ENCODE measurements around the gene SPOCK1. TPM values are rescaled to one million over a fixed set of nuclear protein-coding genes. Genes with fewer than 3 reads are reported as not detected.

Gene SPOCK1
- total and polyA plus RNA-seq, 2 donors (not counting 3 experiments of a cell fraction or from before 2014, with no cell fraction given) = 144 to 280 TPM

- Histone ChIP-seq H3K4me3 (replicated peaks in 1 of 3; ENCODE audit: insufficient read depth in 1 of 3, low read depth in 1 of 3, low read length in 3 of 3) (no peak overlapping the region), H3K36me3 (ENCODE audit: control insufficient read depth in 2 of 2, extremely low read depth in 1 of 2, insufficient read depth in 2 of 2, low read length in 2 of 2) (no peaks in the 10 kb centered on the region), H3K27ac (ENCODE audit: insufficient read depth, low read depth, low read length) (no peak overlapping the region), H3K27me3 (ENCODE audit: control insufficient read depth in 2 of 2, insufficient read depth in 2 of 2, low read length in 2 of 2) (no peaks in the 10 kb centered on the region), H3K4me1 (ENCODE audit: control insufficient read depth, extremely low read depth, insufficient read depth, low read length) (no peaks in the 10 kb centered on the region), H3K4me2 (ENCODE audit: insufficient read depth, low read length) (no peak overlapping the region), H3K79me2 (ENCODE audit: control insufficient read depth, insufficient read depth, low read length) (no peaks in the 10 kb centered on the region), H3K9me3 (replicated peaks; ENCODE audit: control insufficient read depth, insufficient read depth, low read length) (no peaks in the 10 kb centered on the region), H3K9me1 (replicated peaks; ENCODE audit: control insufficient read depth, extremely low read depth, insufficient read depth, low read length) (no peaks in the 10 kb centered on the region), H3K9ac (replicated peaks; ENCODE audit: extremely low read depth, insufficient read depth, low read length) (no peak overlapping the region), H2AFZ (ENCODE audit: low read depth, low read length) (no peak overlapping the region), H4K20me1 (replicated peaks; ENCODE audit: control insufficient read depth, extremely low read depth, insufficient read depth, low read length) (no peaks in the 10 kb centered on the region)
- CTCF ChIA-PET = no interaction called here
- FAIRE-seq (peak; percentile 59), DNase-seq (ENCODE audit: low read depth, low spot score) (peak; percentile 30)
- POLR2A ChIA-PET = no interaction called here
- TF ChIP-seq POLR2AphosphoS5 (IDR thresholded peaks at IDR 0.05; ENCODE audit: insufficient read depth, low read depth, low read length) = no peak
- peak in 1 of 2 donors; percentile 24 for TF ChIP-seq CTCF (IDR thresholded peaks at IDR 0.05; ENCODE audit: extremely low read depth in 1 of 2, insufficient read depth in 1 of 2, low read depth in 1 of 2, low read length in 2 of 2)
- no peak for TF ChIP-seq POLR2A (IDR thresholded peaks at IDR 0.05; ENCODE audit: low read depth, low read length)
- no peak for TF ChIP-seq MYC (IDR thresholded peaks at IDR 0.05; ENCODE audit: low read depth, low read length)
- no peak for TF ChIP-seq JUN (IDR thresholded peaks at IDR 0.05; ENCODE audit: borderline replicate concordance, insufficient read depth, insufficient read length, low read depth)
- no peak for TF ChIP-seq FOS (IDR thresholded peaks at IDR 0.05; ENCODE audit: borderline replicate concordance, insufficient read depth, low read length)
- TF ChIP-seq GATA2 (IDR thresholded peaks at IDR 0.05; ENCODE audit: insufficient read depth, insufficient read length, low read depth, low read length) = no peak
- dilution Hi-C loops (cut with MboI; ENCODE audit: extremely low pct_ligation_motif_present, low sequenced_read_pairs) = no loop called here
- no TSS peak for BruUV-seq (replicated peaks)
- intact Hi-C loops (cut with micrococcal nuclease) = no loop called here
These were observed 448.0 kb downstream of the SPOCK1 start for GRCh38 chr5:137051161-137051560.

Measured in endothelial cell of umbilical vein (primary cell).